ENCODE measurements around the gene ARL4D.

GRCh38 chr17:43416998-43417890 is 18.5 kb downstream of the ARL4D start:
- TF ChIP-seq EZH2 (IDR thresholded peaks at IDR 0.05; ENCODE audit: insufficient read depth, poor library complexity, severe bottlenecking) (no peak), EZH2phosphoT487 (IDR thresholded peaks at IDR 0.05; ENCODE audit: insufficient read depth, low read depth) (no peak)
